ENCODE results near the gene RHEX.

RHEX gene

GRCh38 chr1:206081856-206082255, 28.9 kb downstream of the RHEX start:
- no peak for DNase-seq (ENCODE audit: low read depth)
- no peak for TF ChIP-seq CTCF (conservative IDR thresholded peaks at IDR 0.05; ENCODE audit: low read depth, low read length)
- no peak overlapping the region for H3K4me3 ChIP-seq (ENCODE audit: low read depth, low read length)

- no peak overlapping the region for H3K4me3 ChIP-seq (ENCODE audit: low read depth, low read length)
- DNase-seq (ENCODE audit: low read depth): no peak
- TF ChIP-seq CTCF (conservative IDR thresholded peaks at IDR 0.05; ENCODE audit: low read depth, low read length): no peak
Measured at GRCh38 chr1:206082831-206083695, 30.1 kb downstream of the RHEX start.

GRCh38 chr1:206083750-206084149, 30.8 kb downstream of the RHEX start:
- no peak overlapping the region for H3K4me3 ChIP-seq (ENCODE audit: low read depth, low read length)
- no peak for DNase-seq (ENCODE audit: low read depth)
- no peak for TF ChIP-seq CTCF (conservative IDR thresholded peaks at IDR 0.05; ENCODE audit: low read depth, low read length)

- H3K4me3 ChIP-seq (ENCODE audit: low read depth, low read length): no peak overlapping the region
- TF ChIP-seq CTCF (conservative IDR thresholded peaks at IDR 0.05; ENCODE audit: low read depth, low read length): no peak
Measured at GRCh38 chr1:206087091-206087490, 34.1 kb downstream of the RHEX start.

GRCh38 chr1:206089341-206089740, 36.4 kb downstream of the RHEX start:
- no peak overlapping the region for H3K4me3 ChIP-seq (ENCODE audit: low read depth, low read length)
- no peak for DNase-seq (ENCODE audit: low read depth)
- no peak for TF ChIP-seq CTCF (conservative IDR thresholded peaks at IDR 0.05; ENCODE audit: low read depth, low read length)

More at GRCh38 chr1:206087091-206087490, 34.1 kb downstream of the RHEX start:
- no peak for DNase-seq (ENCODE audit: low read depth)

- no peak for TF ChIP-seq CTCF (conservative IDR thresholded peaks at IDR 0.05; ENCODE audit: low read depth, low read length)
- DNase-seq (ENCODE audit: low read depth): no peak
Measured at GRCh38 chr1:206094024-206094423, 41.1 kb downstream of the RHEX start.

GRCh38 chr1:206097381-206097780, 44.4 kb downstream of the RHEX start:
- no peak overlapping the region for H3K4me3 ChIP-seq (ENCODE audit: low read depth, low read length)
- no peak for DNase-seq (ENCODE audit: low read depth)
- no peak for TF ChIP-seq CTCF (conservative IDR thresholded peaks at IDR 0.05; ENCODE audit: low read depth, low read length)

More at GRCh38 chr1:206094024-206094423, 41.1 kb downstream of the RHEX start:
- H3K4me3 ChIP-seq (ENCODE audit: low read depth, low read length): no peak overlapping the region

Data from choroid plexus epithelial cell (primary cell).